Bronchial epithelial cell (primary cell): ENCODE measurements around the gene TMEM120B. TPM values are rescaled to one million over a fixed set of nuclear protein-coding genes. Genes with fewer than 3 reads are reported as not detected.
"Not testable (repeated sequence)": the region's sequence is repeated elsewhere in the genome, so short reads cannot be mapped to it uniquely, and the experiment has no call there.

Source experiments
- DNase-seq: peaks from one replicate; pipeline ENCODE4 v3.0.0-alpha.2; 2010; ENCODE audit warnings: low read depth
- FAIRE-seq: peaks from 2 replicates; lab custom pipeline; 2011; peaks lifted over from hg19 to GRCh38; lab: Jason Lieb, UNC
- H3K27me3 ChIP-seq: 2 replicates; pipeline ENCODE4 v1.5.1; 2011; ENCODE audit warnings: low read length; ENCODE audit not compliant: control insufficient read depth, insufficient read depth
- H3K36me3 ChIP-seq: 2 replicates; pipeline ENCODE4 v1.5.1; 2011; ENCODE audit warnings: low read length; ENCODE audit not compliant: control insufficient read depth, insufficient read depth
- H3K4me3 ChIP-seq: 2 replicates; pipeline ENCODE4 v1.5.1; 2011; ENCODE audit warnings: mild to moderate bottlenecking, low read depth, low read length, control low read depth
- total RNA-seq: library from RNA; depleted of rRNA; stranded (reverse); fragments of >200 nt; gene quantifications from 2 replicates; pipeline ENCODE4 v1.2.1, GENCODE V29; 2014
- TF ChIP-seq, protein P1 (sequence below): IDR thresholded peaks from 2 replicates; pipeline ENCODE4 v1.5.1; 2011; ENCODE audit warnings: mild to moderate bottlenecking, moderate library complexity, low read length, control low read depth, inconsistent platforms; ENCODE audit not compliant: insufficient read depth, severe bottlenecking

The TMEM120B gene
- total RNA-seq, 1 donor from 2014 or later: 9.7 TPM

DNA sequence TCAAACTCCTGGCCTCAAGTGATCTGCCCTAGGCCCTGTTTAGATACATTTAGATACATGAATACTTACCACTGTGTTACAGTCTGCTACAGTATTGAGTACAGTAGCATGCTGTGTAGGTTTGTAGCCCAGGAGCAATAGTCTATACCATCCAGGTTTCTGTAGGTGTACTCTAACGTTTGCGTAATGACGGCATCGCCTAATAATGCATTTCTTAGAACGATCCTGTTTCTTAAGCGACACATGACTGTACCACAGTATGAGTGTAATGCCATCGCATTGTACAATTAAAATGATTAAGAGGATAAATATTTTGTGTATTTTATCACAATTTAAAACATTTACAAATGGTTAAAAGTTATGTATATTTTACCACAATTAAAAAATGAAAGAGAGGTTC, 18.9 kb downstream of the TMEM120B start:
- no peak for DNase-seq
- Histone ChIP-seq H3K36me3 (no peaks in the 10 kb centered on the region), H3K27me3 (no peaks in the 10 kb centered on the region), H3K4me3 (no peak overlapping the region)
- TF ChIP-seq, protein P1, sequence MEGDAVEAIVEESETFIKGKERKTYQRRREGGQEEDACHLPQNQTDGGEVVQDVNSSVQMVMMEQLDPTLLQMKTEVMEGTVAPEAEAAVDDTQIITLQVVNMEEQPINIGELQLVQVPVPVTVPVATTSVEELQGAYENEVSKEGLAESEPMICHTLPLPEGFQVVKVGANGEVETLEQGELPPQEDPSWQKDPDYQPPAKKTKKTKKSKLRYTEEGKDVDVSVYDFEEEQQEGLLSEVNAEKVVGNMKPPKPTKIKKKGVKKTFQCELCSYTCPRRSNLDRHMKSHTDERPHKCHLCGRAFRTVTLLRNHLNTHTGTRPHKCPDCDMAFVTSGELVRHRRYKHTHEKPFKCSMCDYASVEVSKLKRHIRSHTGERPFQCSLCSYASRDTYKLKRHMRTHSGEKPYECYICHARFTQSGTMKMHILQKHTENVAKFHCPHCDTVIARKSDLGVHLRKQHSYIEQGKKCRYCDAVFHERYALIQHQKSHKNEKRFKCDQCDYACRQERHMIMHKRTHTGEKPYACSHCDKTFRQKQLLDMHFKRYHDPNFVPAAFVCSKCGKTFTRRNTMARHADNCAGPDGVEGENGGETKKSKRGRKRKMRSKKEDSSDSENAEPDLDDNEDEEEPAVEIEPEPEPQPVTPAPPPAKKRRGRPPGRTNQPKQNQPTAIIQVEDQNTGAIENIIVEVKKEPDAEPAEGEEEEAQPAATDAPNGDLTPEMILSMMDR: no peak
- FAIRE-seq: no peak

DNA sequence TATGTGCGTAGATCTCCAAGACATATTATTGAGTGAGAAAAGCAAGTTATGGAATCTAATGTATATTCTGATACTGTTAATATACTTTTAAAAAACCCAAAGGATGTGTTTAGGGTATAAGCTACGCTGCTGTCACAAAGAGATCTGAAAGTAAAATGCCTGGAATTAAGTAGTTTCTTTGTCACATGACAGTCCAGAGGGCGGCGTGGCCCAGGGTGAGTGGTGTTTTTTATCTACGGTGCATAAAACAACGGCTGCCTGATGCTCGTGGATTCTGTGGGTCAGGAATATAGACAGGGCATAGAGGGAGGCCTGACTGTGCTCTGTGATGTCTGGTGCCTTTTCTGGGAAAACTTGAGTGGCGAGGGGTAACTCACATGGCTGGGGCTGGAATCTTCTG, 21.3 kb downstream of the TMEM120B start:
- Histone ChIP-seq H3K27me3 (no peaks in the 10 kb centered on the region), H3K4me3 (no peak overlapping the region), H3K36me3 (no peaks in the 10 kb centered on the region)
- TF ChIP-seq, protein P1: no peak
- FAIRE-seq (no peak), DNase-seq (no peak)

DNA sequence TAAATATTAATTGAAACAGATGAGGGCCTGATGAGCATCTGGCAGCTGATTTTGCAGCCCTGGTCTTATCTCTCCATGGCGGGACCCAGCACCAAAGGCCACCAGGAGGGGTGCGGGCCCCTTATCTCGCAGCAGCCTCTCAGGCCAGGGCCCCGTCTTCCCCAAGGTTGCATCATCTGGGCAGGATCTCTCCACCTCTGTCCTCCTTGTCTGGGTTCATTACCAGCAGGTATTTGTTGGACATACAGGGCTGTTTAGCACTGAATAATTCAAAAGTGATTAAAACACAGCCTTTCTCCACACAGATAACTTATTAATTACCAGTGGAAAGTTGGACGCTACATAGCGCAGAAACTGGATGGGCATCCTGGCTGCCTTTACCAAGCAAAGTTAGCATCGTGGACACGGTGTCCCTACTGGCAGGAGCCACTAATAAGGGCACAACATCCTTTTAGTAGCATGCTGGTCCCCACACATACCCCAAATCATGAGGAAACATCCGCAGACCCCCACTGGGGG, 25.8 kb downstream of the TMEM120B start:
- TF ChIP-seq, protein P1: no peak
- Histone ChIP-seq H3K27me3 (no peaks in the 10 kb centered on the region), H3K36me3 (no peaks in the 10 kb centered on the region), H3K4me3 (no peak overlapping the region)
- FAIRE-seq (no peak), DNase-seq (no peak)

DNA sequence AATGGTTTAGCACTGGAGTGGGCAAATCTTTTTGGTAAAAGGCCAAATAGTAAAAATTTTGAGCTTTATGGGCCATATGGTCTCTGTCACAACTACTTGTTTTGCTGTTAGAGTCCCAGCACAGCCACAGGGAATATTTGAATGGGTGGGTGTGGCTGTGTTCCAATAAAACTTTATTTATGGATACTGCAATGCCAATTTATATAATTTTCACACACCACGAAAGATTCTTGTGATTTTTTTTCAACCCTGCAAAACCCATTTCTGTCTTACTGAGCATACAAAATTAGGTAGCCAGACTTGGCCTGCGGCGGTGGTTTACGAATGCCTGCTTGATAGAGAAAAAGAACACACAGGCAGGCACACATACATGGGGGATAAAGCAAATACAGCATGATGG, 28.3 kb downstream of the TMEM120B start:
- H3K36me3 ChIP-seq: no peaks in the 10 kb centered on the region
- TF ChIP-seq, protein P1: no peak
- FAIRE-seq (no peak), DNase-seq (no peak)
- no peaks in the 10 kb centered on the region for H3K27me3 ChIP-seq
- H3K4me3 ChIP-seq: no peak overlapping the region

DNA sequence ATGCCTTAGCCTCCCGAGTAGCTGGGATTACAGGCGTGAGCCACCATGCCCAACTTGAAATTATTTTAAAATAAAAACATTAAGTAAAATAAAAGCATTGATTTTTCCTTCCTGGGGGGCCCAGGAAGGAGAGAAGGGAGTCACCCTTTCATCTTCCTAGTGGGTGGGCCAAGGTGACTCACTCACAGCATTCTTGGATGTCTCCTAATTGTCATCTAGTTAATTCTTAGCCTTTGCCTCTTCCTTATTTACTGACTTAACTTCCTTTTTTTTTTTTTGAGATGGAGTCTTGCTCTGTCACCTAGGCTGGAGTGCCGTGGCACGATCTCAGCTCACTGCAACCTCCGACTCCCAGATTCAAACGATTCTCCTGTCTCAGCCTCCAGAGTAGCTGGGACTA, 29.2 kb downstream of the TMEM120B start:
- no peak for FAIRE-seq
- TF ChIP-seq, protein P1: no peak

DNA sequence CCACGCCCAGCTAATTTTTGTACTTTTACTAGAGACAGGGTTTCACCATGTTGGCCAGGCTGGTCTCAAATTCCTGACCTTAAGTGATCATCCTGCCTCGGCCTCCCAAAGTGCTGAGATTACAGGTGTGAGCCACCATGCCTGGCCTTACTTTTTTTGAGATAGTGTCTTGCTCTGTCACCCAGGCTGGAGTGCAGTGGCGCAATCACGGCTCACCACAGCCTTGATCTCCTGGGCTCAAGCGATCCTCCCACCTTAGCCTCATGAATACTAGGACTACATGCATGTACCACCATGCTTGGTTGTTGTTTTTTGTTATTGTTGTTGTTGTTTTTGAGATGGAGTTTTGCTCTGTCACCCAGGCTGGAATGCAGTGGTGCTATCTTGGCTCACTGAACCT, 33.0 kb downstream of the TMEM120B start:
- not testable (repeated sequence) for H3K36me3 ChIP-seq

More for the DNA sequence above, 29.2 kb downstream of the TMEM120B start:
- H3K36me3 ChIP-seq: no peaks in the 10 kb centered on the region
- H3K27me3 ChIP-seq: no peaks in the 10 kb centered on the region
- no peak for DNase-seq
- no peak overlapping the region for H3K4me3 ChIP-seq

More for the DNA sequence above, 33.0 kb downstream of the TMEM120B start:
- FAIRE-seq, H3K4me3 ChIP-seq, H3K27me3 ChIP-seq, DNase-seq: not testable (repeated sequence)
